ENCODE results near the gene WNK3. TPM values are rescaled to one million over a fixed set of nuclear protein-coding genes. Genes with fewer than 3 reads are reported as not detected.

The WNK3 gene
- total and polyA plus RNA-seq, 10 of the 15 experiments (the other 5 are each of a cell fraction or from before 2014, with no cell fraction given), result 0.02 to 0.15 (median 0.03) TPM; not detected in 1

DNA sequence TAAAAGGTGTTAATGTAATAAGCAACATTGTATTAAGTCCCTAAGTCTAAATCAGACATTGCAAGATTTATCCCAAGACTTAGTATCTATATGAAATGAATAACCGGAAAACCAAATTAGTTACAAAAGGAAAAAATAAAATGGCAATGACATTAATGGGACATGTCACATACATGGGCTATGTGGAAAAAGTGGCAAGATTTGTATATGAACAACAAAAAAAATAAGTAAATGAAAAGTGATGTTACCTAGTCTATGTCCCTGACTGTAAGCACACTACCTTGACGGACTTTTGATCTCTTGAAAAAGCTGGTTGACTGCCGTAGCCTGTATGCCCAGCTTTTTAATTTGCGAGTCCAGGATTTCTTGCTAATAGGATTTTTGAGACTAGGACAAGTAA is 119.3 kb downstream of the WNK3 start:
- in situ Hi-C loops (cut with MboI), result no loop called here
- FAIRE-seq, result no peak
- H3K4me1 ChIP-seq (ENCODE audit: control insufficient read depth, insufficient read depth, low read length), result no peaks in the 10 kb centered on the region

More for the DNA sequence above, 119.3 kb downstream of the WNK3 start:
- Histone ChIP-seq H3K4me3 (no peak overlapping the region), H3K27ac (ENCODE audit: control insufficient read depth, insufficient read depth) (no peak overlapping the region), H3K9me3 (replicated peaks; ENCODE audit: control insufficient read depth, insufficient read depth, low read length) (no peaks in the 10 kb centered on the region; the same call in 2 of the 3 replicates), H3K36me3 (ENCODE audit: control insufficient read depth in 2 of 2, insufficient read depth in 2 of 2, low read length in 1 of 2) (no peaks in the 10 kb centered on the region), H3K9ac (ENCODE audit: control insufficient read depth, insufficient read depth, low read length) (no peak overlapping the region), H3K4me2 (ENCODE audit: control insufficient read depth, insufficient read depth) (no peak overlapping the region), H4K20me1 (ENCODE audit: control insufficient read depth, insufficient read depth) (no peaks in the 10 kb centered on the region), H3K27me3 (replicated peaks in 1 of 2; ENCODE audit: control insufficient read depth in 2 of 2, insufficient read depth in 2 of 2, low read length in 1 of 2) (no peaks in the 10 kb centered on the region), H2AFZ (ENCODE audit: control insufficient read depth, low read depth, low read length) (no peak overlapping the region), H3K79me2 (ENCODE audit: control insufficient read depth, insufficient read depth, low read length) (no peaks in the 10 kb centered on the region)
- WGBS (ENCODE audit: insufficient coverage, insufficient replicate concordance, low lambda C conversion rate, missing lambda C conversion rate), result 92% methylated on average over 4 of the region's 4 CpGs
- ChIA-PET POLR2A (no interaction called here), CTCF (no interaction called here), RAD21 (ENCODE audit: unreplicated experiment) (no interaction called here), SMC1A (ENCODE audit: uncharacterized antibody, unreplicated experiment) (no interaction called here)
- DNase-seq (ENCODE audit: low read depth, low spot score) (no peak), ATAC-seq (no peak)
- TF ChIP-seq RCOR1 (conservative IDR thresholded peaks at IDR 0.05; ENCODE audit: low read depth, low read length) (no peak), ZBTB11 (CRISPR knock-in tag; IDR thresholded peaks at IDR 0.05) (no peak)
- intact Hi-C loops (cut with micrococcal nuclease; ENCODE audit: unreplicated experiment), result no loop called here
- BruUV-seq (replicated peaks), result no TSS peak

Data from GM12878 (cell line).